DOHH2 (cell line): Measurements from ENCODE around the gene CDH4.

Source experiments
- EZH2phosphoT487 ChIP-seq: fragments of 200-600 bp; sonication (generic); IDR thresholded peaks from 2 replicates; pipeline ENCODE4 v1.6.1; 2017; ENCODE audit warnings: borderline replicate concordance, mild to moderate bottlenecking, antibody characterized with exemption, low read length, moderate library complexity, mixed read lengths
- TF ChIP-seq, protein P1 (sequence below): fragments of 200-600 bp; sonication (generic); IDR thresholded peaks from one replicate; pipeline ENCODE4 v1.5.1; 2014; ENCODE audit warnings: antibody characterized with exemption, mild to moderate bottlenecking, low read depth, low read length; ENCODE audit not compliant: poor library complexity, severe bottlenecking

DNA sequence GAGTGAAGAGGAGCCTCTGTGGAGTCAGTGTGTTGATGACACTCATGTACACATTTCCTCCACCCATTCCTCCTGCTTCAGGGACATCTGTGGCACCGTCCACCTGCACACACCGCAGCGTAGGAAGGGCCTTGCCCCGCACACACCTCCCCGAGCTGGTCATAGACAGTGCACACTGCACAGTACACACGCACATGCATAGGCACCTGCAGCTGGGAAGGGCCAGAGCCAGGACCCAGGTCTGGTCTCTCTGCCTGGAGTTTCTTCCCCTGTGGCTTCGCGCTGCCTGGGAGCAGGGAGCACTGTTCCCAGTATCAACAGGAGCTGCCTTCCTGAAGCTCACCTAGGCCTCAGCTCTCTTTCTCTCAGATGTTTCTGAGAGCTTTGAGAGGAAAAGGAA lies 473.1 kb downstream of the CDH4 start:
- TF ChIP-seq EZH2phosphoT487, result no peak
- TF ChIP-seq, protein P1, sequence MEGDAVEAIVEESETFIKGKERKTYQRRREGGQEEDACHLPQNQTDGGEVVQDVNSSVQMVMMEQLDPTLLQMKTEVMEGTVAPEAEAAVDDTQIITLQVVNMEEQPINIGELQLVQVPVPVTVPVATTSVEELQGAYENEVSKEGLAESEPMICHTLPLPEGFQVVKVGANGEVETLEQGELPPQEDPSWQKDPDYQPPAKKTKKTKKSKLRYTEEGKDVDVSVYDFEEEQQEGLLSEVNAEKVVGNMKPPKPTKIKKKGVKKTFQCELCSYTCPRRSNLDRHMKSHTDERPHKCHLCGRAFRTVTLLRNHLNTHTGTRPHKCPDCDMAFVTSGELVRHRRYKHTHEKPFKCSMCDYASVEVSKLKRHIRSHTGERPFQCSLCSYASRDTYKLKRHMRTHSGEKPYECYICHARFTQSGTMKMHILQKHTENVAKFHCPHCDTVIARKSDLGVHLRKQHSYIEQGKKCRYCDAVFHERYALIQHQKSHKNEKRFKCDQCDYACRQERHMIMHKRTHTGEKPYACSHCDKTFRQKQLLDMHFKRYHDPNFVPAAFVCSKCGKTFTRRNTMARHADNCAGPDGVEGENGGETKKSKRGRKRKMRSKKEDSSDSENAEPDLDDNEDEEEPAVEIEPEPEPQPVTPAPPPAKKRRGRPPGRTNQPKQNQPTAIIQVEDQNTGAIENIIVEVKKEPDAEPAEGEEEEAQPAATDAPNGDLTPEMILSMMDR, result no peak
